M059J (cell line): ENCODE data around the gene MTSS2. TPM values are rescaled to one million over a fixed set of nuclear protein-coding genes. Genes with fewer than 3 reads are reported as not detected.
A peak's percentile ranks its signal among the peaks of the same experiment; 100 is the strongest.

Experiments
- DNase-seq: peaks from one replicate; pipeline ENCODE4 v3.0.0-alpha.2; 2012; ENCODE audit warnings: low read depth
- total RNA-seq: library from RNA; depleted of rRNA; stranded (reverse); fragments of >200 nt; shearing (Covaris generic); gene quantifications from 2 replicates; pipeline ENCODE4 v1.2.3, GENCODE V29; 2014; rRNA removed

The MTSS2 gene
- total RNA-seq = 39.3 and 69.0 TPM in 2 replicates

- DNase-seq = peak; percentile 86
Measured at GRCh38 chr16:70685938-70686375, at the start of gene MTSS2. MTSS2 (minus strand) TSS chr16:70686053; CDS start chr16:70685791, 262 bp downstream.

- no peak for DNase-seq
Measured at GRCh38 chr16:70735141-70735979, 49.5 kb upstream of the MTSS2 start.

GRCh38 chr16:70734522-70735095 lies 48.8 kb upstream of the MTSS2 start:
- no peak for DNase-seq

- DNase-seq = no peak
Measured at GRCh38 chr16:70730944-70731343, 45.1 kb upstream of the MTSS2 start.

- DNase-seq = no peak
Measured at GRCh38 chr16:70730031-70730430, 44.2 kb upstream of the MTSS2 start.

- no peak for DNase-seq
Measured at GRCh38 chr16:70729292-70729691, 43.4 kb upstream of the MTSS2 start.

- DNase-seq = no peak
Measured at GRCh38 chr16:70728150-70728549, 42.3 kb upstream of the MTSS2 start.

GRCh38 chr16:70726892-70727361 lies 41.1 kb upstream of the MTSS2 start:
- DNase-seq = no peak

GRCh38 chr16:70725912-70726828 lies 40.3 kb upstream of the MTSS2 start:
- no peak for DNase-seq

- no peak for DNase-seq
Measured at GRCh38 chr16:70725024-70725911, 39.4 kb upstream of the MTSS2 start.

- DNase-seq = no peak
Measured at GRCh38 chr16:70724146-70725023, 38.5 kb upstream of the MTSS2 start.

GRCh38 chr16:70723740-70724145 lies 37.9 kb upstream of the MTSS2 start:
- DNase-seq = no peak

- no peak for DNase-seq
Measured at GRCh38 chr16:70721202-70721963, 35.5 kb upstream of the MTSS2 start.

- no peak for DNase-seq
Measured at GRCh38 chr16:70720425-70721201, 34.8 kb upstream of the MTSS2 start.

- DNase-seq = no peak
Measured at GRCh38 chr16:70717065-70717464, 31.2 kb upstream of the MTSS2 start.

- DNase-seq = peak; percentile 88
Measured at GRCh38 chr16:70715860-70716357, 30.1 kb upstream of the MTSS2 start.

- DNase-seq = peak; percentile 100
Measured at GRCh38 chr16:70715055-70715858, 29.4 kb upstream of the MTSS2 start.
